ENCODE results near the gene SERP2. TPM values are rescaled to one million over a fixed set of nuclear protein-coding genes. Genes with fewer than 3 reads are reported as not detected.

SERP2 gene
- total and polyA plus RNA-seq, 10 of the 15 experiments (the other 5 are each of a cell fraction or from before 2014, with no cell fraction given): not detected

DNA sequence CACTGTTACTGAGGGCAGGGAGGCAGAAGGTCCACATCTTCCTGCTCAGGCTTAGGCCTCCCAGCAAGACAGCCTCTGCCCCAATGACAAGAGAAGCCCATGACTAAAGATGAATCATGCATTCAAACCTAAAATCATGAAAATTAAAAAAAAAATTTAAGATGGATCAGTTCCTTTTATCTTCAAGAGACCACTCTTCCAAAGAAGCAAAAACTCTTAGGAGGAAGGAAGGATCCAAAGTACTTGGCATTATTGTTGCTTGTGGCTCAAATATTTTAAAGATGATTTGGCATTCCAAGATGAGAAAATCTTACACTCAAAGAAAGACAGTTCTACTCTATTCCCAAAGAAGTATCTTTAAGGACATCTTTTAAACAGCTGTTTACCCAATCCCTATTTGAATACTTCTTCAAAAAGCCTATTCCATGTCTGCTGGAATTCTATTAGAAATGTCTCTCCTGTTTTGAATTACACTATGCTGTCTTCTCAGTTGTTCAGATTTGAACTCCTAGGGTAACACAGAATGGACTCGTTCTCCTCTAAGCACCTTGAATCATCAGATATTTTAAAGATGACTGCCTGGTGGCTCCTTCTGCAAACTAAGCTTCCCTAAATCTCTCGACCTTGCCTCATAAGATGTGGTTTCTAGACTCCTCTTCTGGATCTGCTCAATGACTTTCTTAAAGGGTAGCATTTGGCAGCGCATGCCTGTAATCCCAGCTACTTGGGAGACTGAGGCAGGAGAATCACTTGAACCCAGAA is 7.0 kb downstream of the SERP2 start (continued):
- TF ChIP-seq, protein P1, sequence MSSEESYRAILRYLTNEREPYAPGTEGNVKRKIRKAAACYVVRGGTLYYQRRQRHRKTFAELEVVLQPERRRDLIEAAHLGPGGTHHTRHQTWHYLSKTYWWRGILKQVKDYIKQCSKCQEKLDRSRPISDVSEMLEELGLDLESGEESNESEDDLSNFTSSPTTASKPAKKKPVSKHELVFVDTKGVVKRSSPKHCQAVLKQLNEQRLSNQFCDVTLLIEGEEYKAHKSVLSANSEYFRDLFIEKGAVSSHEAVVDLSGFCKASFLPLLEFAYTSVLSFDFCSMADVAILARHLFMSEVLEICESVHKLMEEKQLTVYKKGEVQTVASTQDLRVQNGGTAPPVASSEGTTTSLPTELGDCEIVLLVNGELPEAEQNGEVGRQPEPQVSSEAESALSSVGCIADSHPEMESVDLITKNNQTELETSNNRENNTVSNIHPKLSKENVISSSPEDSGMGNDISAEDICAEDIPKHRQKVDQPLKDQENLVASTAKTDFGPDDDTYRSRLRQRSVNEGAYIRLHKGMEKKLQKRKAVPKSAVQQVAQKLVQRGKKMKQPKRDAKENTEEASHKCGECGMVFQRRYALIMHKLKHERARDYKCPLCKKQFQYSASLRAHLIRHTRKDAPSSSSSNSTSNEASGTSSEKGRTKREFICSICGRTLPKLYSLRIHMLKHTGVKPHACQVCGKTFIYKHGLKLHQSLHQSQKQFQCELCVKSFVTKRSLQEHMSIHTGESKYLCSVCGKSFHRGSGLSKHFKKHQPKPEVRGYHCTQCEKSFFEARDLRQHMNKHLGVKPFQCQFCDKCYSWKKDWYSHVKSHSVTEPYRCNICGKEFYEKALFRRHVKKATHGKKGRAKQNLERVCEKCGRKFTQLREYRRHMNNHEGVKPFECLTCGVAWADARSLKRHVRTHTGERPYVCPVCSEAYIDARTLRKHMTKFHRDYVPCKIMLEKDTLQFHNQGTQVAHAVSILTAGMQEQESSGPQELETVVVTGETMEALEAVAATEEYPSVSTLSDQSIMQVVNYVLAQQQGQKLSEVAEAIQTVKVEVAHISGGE (CRISPR knock-in tag; IDR thresholded peaks at IDR 0.05): no peak
- TF ChIP-seq ZNF217 (IDR thresholded peaks at IDR 0.05) (no peak), STAT3 (IDR thresholded peaks at IDR 0.05; ENCODE audit: low read depth, low read length) (no peak), GATAD2B (conservative IDR thresholded peaks at IDR 0.05; ENCODE audit: low read depth) (no peak), TARDBP (IDR thresholded peaks at IDR 0.05; ENCODE audit: borderline replicate concordance) (no peak), MTA3 (IDR thresholded peaks at IDR 0.05; ENCODE audit: borderline replicate concordance, low read length) (no peak), FOXK2 (IDR thresholded peaks at IDR 0.05) (no peak), TBL1XR1 (IDR thresholded peaks at IDR 0.05; ENCODE audit: low read depth, low read length) (no peak)
- TF ChIP-seq, protein P2, sequence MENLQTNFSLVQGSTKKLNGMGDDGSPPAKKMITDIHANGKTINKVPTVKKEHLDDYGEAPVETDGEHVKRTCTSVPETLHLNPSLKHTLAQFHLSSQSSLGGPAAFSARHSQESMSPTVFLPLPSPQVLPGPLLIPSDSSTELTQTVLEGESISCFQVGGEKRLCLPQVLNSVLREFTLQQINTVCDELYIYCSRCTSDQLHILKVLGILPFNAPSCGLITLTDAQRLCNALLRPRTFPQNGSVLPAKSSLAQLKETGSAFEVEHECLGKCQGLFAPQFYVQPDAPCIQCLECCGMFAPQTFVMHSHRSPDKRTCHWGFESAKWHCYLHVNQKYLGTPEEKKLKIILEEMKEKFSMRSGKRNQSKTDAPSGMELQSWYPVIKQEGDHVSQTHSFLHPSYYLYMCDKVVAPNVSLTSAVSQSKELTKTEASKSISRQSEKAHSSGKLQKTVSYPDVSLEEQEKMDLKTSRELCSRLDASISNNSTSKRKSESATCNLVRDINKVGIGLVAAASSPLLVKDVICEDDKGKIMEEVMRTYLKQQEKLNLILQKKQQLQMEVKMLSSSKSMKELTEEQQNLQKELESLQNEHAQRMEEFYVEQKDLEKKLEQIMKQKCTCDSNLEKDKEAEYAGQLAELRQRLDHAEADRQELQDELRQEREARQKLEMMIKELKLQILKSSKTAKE (IDR thresholded peaks at IDR 0.05; ENCODE audit: low read depth, poor library complexity, severe bottlenecking): no peak

All from GM12878 (cell line).